HG03066 (cell line): ENCODE results near the gene FAM156B.
A peak's percentile ranks its signal among the peaks of the same experiment; 100 is the strongest.
"Not testable (repeated sequence)": the region's sequence is repeated elsewhere in the genome, so short reads cannot be mapped to it uniquely, and the experiment has no call there.

ENCODE experiments used
- ATAC-seq: cut with Tn5 transposase; IDR thresholded peaks from one replicate; pipeline ENCODE4 v1.9.1; 2021; ENCODE audit warnings: low read depth; ENCODE audit not compliant: unreplicated experiment

Gene FAM156B

GRCh38 chrX:52896855-52897709, at the start of gene FAM156B:
TSS of gene FAM156B (plus strand) at chrX:52897330. CDS start at chrX:52907226, 9,896 bp downstream.
- ATAC-seq, result peak; percentile 84

GRCh38 chrX:52852110-52852860, 44.8 kb upstream of the FAM156B start:
- ATAC-seq, result no peak

GRCh38 chrX:52856991-52857525, 40.1 kb upstream of the FAM156B start:
- not testable (repeated sequence) for ATAC-seq

GRCh38 chrX:52865343-52865998, 31.7 kb upstream of the FAM156B start:
- no peak for ATAC-seq

- ATAC-seq, result no peak
These were observed 29.4 kb upstream of the FAM156B start, which contains the start of gene XAGE3 for GRCh38 chrX:52867610-52868348. TSS of gene XAGE3 (minus strand) at chrX:52868083. CDS start at chrX:52867133, 950 bp downstream.

- ATAC-seq, result no peak
These were observed 27.1 kb upstream of the FAM156B start for GRCh38 chrX:52870046-52870445.

GRCh38 chrX:52873825-52874224, 23.3 kb upstream of the FAM156B start:
- not testable (repeated sequence) for ATAC-seq

GRCh38 chrX:52874661-52875060, 22.5 kb upstream of the FAM156B start:
- ATAC-seq, result no peak

GRCh38 chrX:52875436-52875835, 21.7 kb upstream of the FAM156B start:
- not testable (repeated sequence) for ATAC-seq

- ATAC-seq, result not testable (repeated sequence)
These were observed 20.7 kb upstream of the FAM156B start for GRCh38 chrX:52876386-52876785.

- ATAC-seq, result not testable (repeated sequence)
These were observed 9.7 kb upstream of the FAM156B start for GRCh38 chrX:52887459-52887858.

- ATAC-seq, result not testable (repeated sequence)
These were observed 9.0 kb upstream of the FAM156B start for GRCh38 chrX:52888090-52888489.

- peak; percentile 33 for ATAC-seq
These were observed 692 bp upstream of the FAM156B start for GRCh38 chrX:52896438-52896837.

GRCh38 chrX:52905531-52905930, 8.4 kb downstream of the FAM156B start:
- not testable (repeated sequence) for ATAC-seq

- ATAC-seq, result not testable (repeated sequence)
These were observed 8.9 kb downstream of the FAM156B start for GRCh38 chrX:52906072-52906471.

GRCh38 chrX:52907137-52907536, 10.0 kb downstream of the FAM156B start:
- not testable (repeated sequence) for ATAC-seq

GRCh38 chrX:52907900-52908299, 10.8 kb downstream of the FAM156B start:
- ATAC-seq, result not testable (repeated sequence)

- ATAC-seq, result not testable (repeated sequence)
These were observed 12.3 kb downstream of the FAM156B start for GRCh38 chrX:52909313-52909969.

- ATAC-seq, result not testable (repeated sequence)
These were observed 16.6 kb downstream of the FAM156B start for GRCh38 chrX:52913681-52914080.
